WTC11 (cell line): ENCODE results near the gene MAML2.

Experiments used
- ATF2 ChIP-seq: sonication (generic); formaldehyde crosslinking; IDR thresholded peaks from 2 replicates; pipeline ENCODE4 v1.8.1; 2022; ENCODE audit warnings: low read depth, missing genetic modification reagents, borderline replicate concordance
- SP1 ChIP-seq: sonication (generic); formaldehyde crosslinking; conservative IDR thresholded peaks from 2 replicates; pipeline ENCODE4 v1.8.1; 2022; ENCODE audit warnings: missing genetic modification reagents
- USF1 ChIP-seq: sonication (generic); formaldehyde crosslinking; IDR thresholded peaks from 2 replicates; pipeline ENCODE4 v1.8.0; 2022; ENCODE audit warnings: mild to moderate bottlenecking, missing genetic modification reagents
- ZBTB21 ChIP-seq: sonication (generic); formaldehyde crosslinking; IDR thresholded peaks from 2 replicates; pipeline ENCODE4 v1.8.1; 2023; ENCODE audit warnings: mild to moderate bottlenecking, missing genetic modification reagents, borderline replicate concordance

GRCh38 chr11:96194581-96195374, 148.2 kb downstream of the MAML2 start:
- TF ChIP-seq ZBTB21: no peak
- no peak for TF ChIP-seq USF1
- no peak for TF ChIP-seq SP1 (CRISPR knock-in tag)
- no peak for TF ChIP-seq ATF2 (CRISPR knock-in tag)
